Activated naive CD8-positive, alpha-beta T cell treated with anti-CD3 and anti-CD28 coated beads, Interleukin-2, amount 50 U/mL, for 16 hours (primary cell): ENCODE results near the gene TMCO2.
"Not testable (repeated sequence)": the region's sequence is repeated elsewhere in the genome, so short reads cannot be mapped to it uniquely, and the experiment has no call there.

Experiments used
- DNase-seq: peaks from one replicate; pipeline ENCODE4 v3.0.0-alpha.2; 2020; ENCODE audit warnings: low read depth, low spot score

The TMCO2 gene

GRCh38 chr1:40247655-40248054, at the start of gene TMCO2:
Gene TMCO2 (plus strand): TSS chr1:40247937. CDS start chr1:40247994, 57 bp downstream.
- no peak for DNase-seq

GRCh38 chr1:40199126-40199525, 48.6 kb upstream of the TMCO2 start:
- no peak for DNase-seq

GRCh38 chr1:40204856-40205255, 42.9 kb upstream of the TMCO2 start:
- no peak for DNase-seq

GRCh38 chr1:40210511-40211204, 37.1 kb upstream of the TMCO2 start:
- DNase-seq, result no peak

GRCh38 chr1:40218333-40218732, 29.4 kb upstream of the TMCO2 start:
- DNase-seq, result no peak

GRCh38 chr1:40221471-40221905, 26.2 kb upstream of the TMCO2 start:
- not testable (repeated sequence) for DNase-seq

GRCh38 chr1:40221977-40222772, 25.6 kb upstream of the TMCO2 start:
- DNase-seq, result no peak

- DNase-seq, result no peak
Observed at GRCh38 chr1:40224040-40224439, 23.7 kb upstream of the TMCO2 start.

- no peak for DNase-seq
Observed at GRCh38 chr1:40226192-40226591, 21.5 kb upstream of the TMCO2 start.

GRCh38 chr1:40232444-40232843, 15.3 kb upstream of the TMCO2 start:
- DNase-seq, result peak; percentile 12

GRCh38 chr1:40239626-40240025, 8.1 kb upstream of the TMCO2 start:
- DNase-seq, result no peak

GRCh38 chr1:40240390-40240789, 7.3 kb upstream of the TMCO2 start:
- DNase-seq, result no peak

- DNase-seq, result no peak
Observed at GRCh38 chr1:40241362-40241761, 6.4 kb upstream of the TMCO2 start.

- no peak for DNase-seq
Observed at GRCh38 chr1:40243351-40243750, 4.4 kb upstream of the TMCO2 start.

- no peak for DNase-seq
Observed at GRCh38 chr1:40244138-40244744, 3.5 kb upstream of the TMCO2 start.

- no peak for DNase-seq
Observed at GRCh38 chr1:40245686-40246085, 2.1 kb upstream of the TMCO2 start.

GRCh38 chr1:40248412-40248811, 675 bp downstream of the TMCO2 start:
- no peak for DNase-seq

- DNase-seq, result no peak
Observed at GRCh38 chr1:40251456-40251855, 3.7 kb downstream of the TMCO2 start.

GRCh38 chr1:40252601-40253000, 4.9 kb downstream of the TMCO2 start:
- no peak for DNase-seq

GRCh38 chr1:40255231-40255630, 7.5 kb downstream of the TMCO2 start:
- DNase-seq, result no peak

GRCh38 chr1:40256401-40257084, 8.8 kb downstream of the TMCO2 start:
- DNase-seq, result no peak

GRCh38 chr1:40257313-40257687, 9.6 kb downstream of the TMCO2 start:
- no peak for DNase-seq
